Central memory CD4-positive, alpha-beta T cell (primary cell): Measurements from ENCODE around the gene NTM.

Experiments used
- DNase-seq: peaks from one replicate; pipeline ENCODE4 v3.0.0; 2022

The NTM gene

GRCh38 chr11:131792243-131792642 lies 421.8 kb downstream of the NTM start:
- DNase-seq, result no peak

GRCh38 chr11:131796089-131796488 lies 425.7 kb downstream of the NTM start:
- no peak for DNase-seq

- DNase-seq, result no peak
Observed at GRCh38 chr11:131796541-131796940, 426.1 kb downstream of the NTM start.

DNA sequence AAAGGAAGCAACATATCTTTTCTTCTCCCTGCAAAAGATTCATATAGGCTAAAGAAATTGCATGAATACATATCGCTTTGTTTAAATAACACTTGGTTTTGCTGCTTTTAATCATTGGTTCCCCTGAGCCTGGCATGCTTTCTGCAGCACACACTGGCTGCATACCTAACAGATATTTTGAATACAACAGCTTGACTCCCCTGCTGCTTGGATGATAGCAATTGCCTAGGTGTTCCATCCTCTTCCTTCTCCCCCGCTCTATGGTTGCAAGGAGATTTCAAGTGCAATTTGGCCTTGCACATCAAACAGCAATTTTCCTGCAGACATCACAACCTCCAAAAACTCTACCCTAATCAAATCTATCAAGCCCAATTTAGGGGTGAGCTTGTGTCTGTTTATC lies 430.0 kb downstream of the NTM start:
- no peak for DNase-seq

DNA sequence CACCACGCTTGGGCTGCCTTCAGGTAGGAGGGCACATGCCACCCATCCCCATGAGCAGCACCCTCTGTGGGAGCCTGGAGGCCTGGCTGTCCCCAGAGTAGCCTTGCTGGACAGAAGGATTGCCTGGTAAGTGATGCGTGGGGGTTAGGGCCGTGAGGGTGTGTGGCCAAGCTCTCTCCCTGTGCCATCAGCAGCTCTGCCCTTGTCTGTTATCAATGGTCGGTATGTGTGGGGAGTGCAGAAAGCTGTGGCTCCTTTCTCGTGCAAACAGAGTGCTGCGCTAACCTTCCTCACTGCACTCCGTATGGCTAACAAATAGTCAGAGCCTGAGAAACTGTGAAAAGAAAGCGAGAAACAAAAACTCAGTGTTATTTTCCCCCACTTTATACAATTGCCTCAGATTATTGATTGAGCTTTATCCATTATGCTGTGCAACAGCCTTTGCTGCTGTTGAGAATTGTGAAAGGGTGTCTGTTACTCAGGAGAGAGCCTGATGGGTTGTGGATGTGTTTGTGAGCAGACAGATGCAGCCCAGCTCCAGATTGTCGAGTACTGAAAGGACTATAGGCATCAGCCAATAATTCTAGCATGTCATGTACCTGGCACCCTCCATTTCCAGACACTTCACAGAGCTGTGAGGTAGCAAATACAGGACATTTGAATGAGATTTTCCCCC lies 432.2 kb downstream of the NTM start:
- no peak for DNase-seq

- no peak for DNase-seq
Observed at GRCh38 chr11:131807876-131808275, 437.5 kb downstream of the NTM start.

GRCh38 chr11:131808470-131808869 lies 438.1 kb downstream of the NTM start:
- no peak for DNase-seq

- DNase-seq, result no peak
Observed at GRCh38 chr11:131809203-131809918, 438.9 kb downstream of the NTM start.

DNA sequence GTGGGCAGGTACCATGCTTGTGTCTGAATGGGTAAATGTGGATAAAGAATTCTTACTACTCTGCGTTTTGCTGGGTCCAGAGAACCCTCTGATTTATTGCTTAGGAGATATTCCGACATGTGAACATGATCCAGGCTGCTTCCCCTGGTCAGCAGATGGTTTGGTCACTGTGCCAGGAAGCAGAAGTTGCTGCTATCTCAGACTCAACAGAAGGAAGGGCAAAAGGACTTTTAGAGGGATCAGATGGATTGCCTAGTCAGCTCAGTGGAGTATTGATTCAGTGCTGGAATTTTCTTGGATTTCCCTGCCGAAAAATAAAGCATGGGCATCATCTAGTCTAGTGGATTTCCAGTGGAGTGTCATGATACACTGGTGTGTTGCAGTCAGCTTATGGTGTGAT lies 440.1 kb downstream of the NTM start:
- DNase-seq, result no peak

GRCh38 chr11:131811383-131811782 lies 441.0 kb downstream of the NTM start:
- DNase-seq, result no peak

DNA sequence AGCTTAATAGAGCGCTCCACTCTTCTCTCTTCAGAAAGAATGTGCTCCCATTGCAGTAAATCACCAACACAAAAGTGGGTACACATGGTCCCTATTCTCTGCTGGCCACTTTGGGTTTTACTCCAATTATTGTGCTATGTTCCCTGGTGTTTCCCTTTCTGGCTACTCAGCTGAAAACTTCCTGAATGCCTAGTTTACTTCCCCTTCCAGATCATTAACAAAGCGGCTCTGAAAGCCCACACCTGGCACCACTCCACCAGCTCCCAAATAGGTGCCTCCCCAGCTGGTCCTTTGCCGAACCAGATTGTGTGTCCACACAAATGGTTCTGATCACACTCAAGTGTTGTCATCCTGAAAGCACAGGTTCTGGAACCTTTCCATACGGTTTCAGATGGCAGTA lies 443.7 kb downstream of the NTM start:
- no peak for DNase-seq

DNA sequence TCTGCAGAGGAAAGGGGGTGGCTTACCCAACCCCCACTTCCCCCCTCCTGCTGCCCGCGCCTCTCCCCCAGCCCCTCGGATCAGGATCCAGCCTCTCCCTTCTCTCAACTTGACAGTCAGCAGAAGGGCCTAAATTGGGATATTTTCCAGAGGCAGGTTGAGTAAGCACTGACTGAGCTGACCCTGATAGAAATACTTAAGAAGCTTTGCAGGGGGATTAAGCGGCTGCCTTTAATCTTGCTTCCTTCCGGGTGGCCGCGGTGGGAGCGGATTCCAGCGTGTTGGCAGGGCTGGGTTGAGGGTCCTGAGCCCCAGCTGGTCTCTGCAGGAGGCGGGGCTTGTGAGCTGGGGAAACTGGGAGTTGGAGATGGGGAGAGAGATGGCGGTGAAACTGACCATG lies 445.2 kb downstream of the NTM start:
- no peak for DNase-seq

GRCh38 chr11:131816051-131816450 lies 445.6 kb downstream of the NTM start:
- DNase-seq, result no peak

GRCh38 chr11:131817687-131818188 lies 447.3 kb downstream of the NTM start:
- no peak for DNase-seq

GRCh38 chr11:131819865-131820264 lies 449.4 kb downstream of the NTM start:
- DNase-seq, result no peak

DNA sequence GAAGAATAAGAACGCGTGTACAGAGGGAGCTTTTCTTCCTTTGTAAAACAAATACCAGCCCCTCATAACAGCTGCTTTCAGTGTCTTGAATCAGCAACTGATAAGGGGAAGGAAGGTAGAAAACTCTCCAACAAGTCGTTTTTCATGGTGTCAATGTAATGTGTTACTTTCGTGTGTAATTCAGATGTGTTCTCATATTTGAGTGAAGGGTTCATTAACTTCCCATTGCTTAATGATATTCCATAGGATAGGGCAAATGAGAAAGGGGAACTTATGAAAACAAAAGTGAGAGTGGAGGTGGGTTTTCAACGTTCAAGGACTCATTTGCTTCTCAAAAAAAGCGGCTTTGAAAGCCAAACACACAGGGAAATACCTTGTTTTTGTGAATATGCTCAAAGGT lies 452.1 kb downstream of the NTM start:
- no peak for DNase-seq

DNA sequence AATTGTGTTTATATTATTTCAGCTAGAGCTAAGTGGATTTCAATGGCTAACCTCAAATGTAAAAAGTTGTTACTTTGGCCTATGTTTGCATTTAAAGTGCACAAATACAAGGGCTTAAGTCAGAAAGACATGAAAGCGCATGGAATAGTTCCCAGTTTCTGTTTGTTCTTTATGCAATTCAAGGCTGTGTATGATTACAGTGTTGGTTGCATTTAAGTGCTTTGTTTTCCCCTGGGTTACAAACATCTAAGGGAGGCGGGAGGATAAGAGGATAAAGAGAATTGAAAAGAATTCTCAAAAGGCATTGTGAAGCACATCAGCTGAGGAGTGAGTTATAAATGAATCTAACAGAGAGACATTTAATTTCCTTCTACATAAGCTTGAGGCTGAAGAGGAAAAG lies 453.4 kb downstream of the NTM start:
- no peak for DNase-seq

DNA sequence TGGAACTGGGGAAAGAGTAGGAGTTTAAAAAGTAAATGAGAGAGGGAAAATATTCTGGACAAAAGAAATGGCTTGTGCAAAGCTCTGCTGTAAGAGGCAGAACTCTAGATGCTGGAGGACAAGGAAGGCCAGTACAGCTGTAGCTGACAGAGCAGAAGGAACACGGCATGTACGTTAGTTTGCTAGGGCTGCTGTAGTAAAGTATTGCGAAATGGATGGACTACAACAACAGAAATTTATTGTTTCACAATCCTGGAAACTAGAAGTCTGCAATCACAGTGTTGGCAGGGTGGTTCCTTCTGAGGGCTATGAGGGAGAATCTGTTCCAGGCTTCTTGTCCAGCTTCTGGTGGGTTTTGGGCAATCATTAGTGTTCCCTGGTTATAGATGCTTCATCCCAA lies 454.4 kb downstream of the NTM start:
- no peak for DNase-seq

DNA sequence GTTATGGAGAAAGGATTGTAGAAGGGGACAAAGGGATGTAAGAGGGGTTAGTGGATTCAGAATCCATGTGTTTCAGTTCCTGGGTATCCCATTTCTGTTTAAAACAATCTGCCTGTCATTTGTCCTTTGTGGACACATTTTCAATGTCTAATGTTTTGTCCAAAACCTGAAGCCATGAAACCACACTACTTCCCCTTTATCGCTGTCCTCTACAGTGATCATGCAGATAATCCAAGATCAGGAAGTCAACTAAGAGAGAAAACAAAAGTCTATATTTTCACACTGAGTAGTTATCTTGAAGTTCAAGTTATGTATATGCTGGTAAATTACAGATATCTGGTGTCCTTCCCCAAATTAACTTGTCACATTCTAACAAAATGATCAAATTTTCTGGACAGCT lies 457.0 kb downstream of the NTM start:
- DNase-seq, result no peak

- no peak for DNase-seq
Observed at GRCh38 chr11:131829725-131830124, 459.3 kb downstream of the NTM start.

DNA sequence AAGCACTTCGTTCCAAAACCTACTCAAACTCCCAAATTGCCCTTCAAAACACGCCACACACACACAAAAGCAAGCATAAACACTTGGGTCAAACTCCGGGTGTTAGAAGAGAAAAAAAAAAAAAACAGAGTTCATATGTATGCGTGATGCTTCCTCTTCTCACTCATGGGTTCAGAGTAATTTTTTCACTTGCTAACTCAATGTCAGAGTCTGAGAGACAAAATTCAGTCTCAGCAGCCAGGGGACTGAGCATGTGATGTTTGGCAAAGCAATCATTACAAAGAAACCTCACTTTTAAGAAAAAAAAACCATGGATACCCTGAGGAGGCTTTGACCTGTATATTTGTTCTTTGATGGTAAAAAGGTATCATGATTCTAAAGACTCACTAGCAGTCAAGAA lies 461.7 kb downstream of the NTM start:
- no peak for DNase-seq

DNA sequence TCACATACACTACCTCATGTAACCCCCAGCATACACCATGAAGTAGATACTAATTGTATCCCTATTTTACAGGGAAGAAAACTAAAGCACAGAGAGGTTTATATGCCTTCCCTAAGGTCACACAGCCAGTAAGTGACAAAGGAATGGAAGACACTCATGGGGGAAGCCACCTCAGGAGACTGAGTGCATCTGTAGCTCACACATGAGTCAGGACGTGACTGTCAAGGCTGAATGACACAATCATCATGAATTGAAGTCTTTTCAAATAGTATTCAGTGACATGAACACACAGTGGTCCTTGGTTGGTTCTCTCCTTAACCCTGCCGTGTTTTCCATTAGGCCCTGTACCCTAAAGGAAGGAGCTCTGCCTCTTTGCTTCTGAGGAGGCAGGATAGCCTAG lies 463.0 kb downstream of the NTM start:
- DNase-seq, result no peak

DNA sequence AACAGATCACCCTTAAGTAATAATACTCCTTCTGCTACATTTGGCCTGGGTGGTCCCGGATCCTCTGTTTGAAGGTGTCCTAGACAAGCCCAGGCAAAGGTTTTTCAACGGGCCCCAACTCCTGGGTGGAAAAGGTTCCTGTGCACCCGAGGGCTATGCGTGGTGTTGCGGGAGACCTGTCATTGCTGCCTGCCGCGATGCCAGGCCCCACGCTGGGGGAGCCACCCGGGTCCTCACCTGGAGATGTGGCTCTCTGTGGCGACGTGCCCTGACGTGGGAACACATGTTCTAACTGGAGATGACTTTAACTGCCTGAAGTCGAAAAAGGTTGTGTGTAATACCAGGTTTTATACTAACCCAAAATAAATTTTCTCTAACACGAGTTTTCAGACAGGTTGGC lies 467.1 kb downstream of the NTM start:
- no peak for DNase-seq

DNA sequence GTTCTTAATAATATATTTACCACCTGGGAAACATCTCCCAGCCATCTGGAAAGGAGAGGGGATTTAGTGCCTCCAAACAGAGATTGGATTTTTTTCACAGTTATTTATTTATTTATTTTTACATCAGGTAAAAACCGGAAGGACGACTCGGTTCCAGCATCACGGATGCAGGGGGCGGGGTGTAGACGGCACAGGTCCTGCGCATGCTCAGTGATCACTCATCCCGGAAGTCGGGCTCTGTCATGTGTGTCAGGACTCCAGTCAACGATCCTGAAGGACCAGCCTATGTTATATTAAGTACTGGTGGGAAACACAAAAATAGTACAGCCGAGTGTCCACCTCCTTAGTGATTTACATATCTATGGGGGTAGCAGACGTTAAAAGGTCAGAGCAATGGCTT lies 467.6 kb downstream of the NTM start:
- no peak for DNase-seq

DNA sequence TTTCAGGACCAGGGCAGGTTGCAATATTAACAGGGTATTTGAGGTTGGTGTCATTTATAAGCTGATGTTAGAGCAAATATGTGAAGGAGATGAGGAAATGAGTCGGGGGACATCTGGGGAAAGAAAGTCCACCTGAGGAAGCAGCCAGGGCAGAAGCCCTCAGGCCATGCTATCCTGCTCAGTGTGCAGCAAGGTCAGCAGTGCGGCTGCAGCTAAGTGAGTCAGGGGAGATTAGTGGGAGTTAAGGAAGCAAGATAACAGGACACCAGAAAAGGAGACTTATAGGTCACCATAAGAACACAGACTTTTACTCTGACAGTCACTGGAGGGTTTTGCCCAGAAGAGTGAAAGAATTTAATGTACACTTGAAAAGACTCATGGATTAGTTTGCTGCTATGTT lies 468.9 kb downstream of the NTM start:
- DNase-seq, result no peak
